Stimulated activated CD8-positive, alpha-beta memory T cell treated with anti-CD3 and anti-CD28 coated beads, Interleukin-7, amount 100 ng/mL, for 24 hours (primary cell): ENCODE measurements around the gene ATP9B.
"Not testable (repeated sequence)": the region's sequence is repeated elsewhere in the genome, so short reads cannot be mapped to it uniquely, and the experiment has no call there.

Source experiments
- DNase-seq: peaks from one replicate; pipeline ENCODE4 v3.0.0-alpha.2; 2020; ENCODE audit warnings: low read depth

ATP9B gene

DNA sequence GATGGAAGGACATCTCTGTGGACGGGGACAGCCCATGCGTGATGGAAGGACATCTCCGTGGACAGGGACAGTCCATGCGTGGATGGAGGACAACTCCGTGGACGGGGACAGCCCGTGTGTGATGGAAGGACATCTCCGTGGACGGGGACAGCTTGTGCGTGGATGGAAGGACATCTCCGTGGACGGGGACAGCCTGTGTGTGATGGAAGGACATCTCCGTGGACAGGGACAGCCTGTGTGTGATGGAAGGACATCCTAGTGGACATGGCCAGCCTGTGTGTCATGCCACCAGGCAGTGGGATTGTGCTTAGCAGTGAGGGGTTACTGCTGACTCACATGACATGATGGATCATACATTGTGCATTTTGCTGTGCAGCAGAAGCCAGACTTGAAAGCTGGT lies 296.5 kb downstream of the ATP9B start:
- DNase-seq: no peak

DNA sequence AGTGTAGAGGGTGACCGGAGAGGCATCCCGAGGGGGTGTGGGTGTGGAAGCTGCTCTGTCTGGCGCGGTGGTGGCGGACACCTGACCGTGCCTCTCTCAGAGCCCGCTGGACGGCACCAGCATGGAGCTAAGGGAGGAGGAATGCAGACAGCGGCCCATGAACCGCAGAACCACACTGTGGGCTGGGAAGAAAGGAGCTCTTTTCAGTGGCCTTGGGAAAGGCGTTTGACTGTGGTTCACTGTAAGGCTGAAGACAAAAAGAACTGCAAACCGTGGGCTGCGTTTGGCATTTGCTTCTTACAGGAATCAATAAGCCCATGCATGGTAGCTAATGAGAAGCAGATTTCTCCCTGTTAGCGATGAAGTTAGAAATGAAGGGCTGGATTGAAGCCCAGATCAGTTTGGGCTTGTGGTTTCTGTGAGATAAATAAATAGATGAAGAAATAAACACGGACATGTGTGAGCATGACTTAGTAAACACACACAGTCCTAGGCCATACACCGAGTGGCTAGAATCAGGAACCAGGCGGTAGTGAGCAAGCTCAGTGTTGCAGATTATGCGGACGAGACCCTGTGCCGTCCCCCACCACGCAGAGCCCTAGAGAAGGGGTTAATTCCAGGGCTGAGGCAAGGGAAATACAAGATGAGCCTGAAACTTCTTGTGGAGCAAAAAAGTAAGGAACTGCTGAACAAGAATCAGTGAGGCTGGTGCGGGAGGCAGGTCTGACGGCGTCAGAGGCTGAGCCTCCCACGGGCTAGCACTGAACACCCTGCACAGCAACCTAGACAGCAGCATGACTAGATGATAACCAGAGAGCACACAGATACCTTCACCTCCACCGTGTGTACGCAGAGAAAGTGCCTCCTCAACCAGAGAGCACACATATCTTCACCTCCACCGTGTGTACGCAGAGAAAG lies 297.2 kb downstream of the ATP9B start:
- DNase-seq: no peak

GRCh38 chr18:79367480-79367879 lies 298.3 kb downstream of the ATP9B start:
- no peak for DNase-seq

GRCh38 chr18:79367989-79368388 lies 298.8 kb downstream of the ATP9B start:
- no peak for DNase-seq

- no peak for DNase-seq
These were observed 299.5 kb downstream of the ATP9B start for GRCh38 chr18:79368681-79369080.

DNA sequence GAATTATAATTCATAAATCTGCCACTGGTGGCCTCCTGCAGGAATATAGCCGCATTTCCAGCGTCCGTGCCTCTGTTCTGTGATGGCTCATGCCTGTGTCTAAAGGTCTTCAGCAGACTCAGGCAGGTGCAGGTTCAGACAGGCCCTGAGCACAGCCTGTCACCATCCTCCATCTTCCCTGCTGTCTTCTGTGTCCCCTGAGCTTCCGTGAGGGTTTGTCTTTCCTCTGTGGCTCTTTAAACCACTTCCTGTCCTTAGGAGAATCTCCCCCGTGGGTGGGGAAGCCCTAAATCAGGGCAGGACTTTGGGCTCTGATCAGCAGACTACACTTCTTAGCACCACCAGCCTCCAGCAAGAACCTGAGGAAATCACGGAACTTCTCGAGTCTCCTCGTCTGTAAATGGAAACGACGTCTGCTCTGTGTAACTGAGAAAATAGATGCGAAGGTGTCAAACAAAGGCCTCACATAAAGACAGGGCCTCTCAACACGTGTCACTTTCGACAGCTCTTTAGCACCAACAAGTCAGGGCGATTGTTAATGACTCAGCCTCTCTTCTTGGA lies 302.4 kb downstream of the ATP9B start:
- DNase-seq: no peak

- DNase-seq: no peak
These were observed 303.3 kb downstream of the ATP9B start for GRCh38 chr18:79372461-79372860.

DNA sequence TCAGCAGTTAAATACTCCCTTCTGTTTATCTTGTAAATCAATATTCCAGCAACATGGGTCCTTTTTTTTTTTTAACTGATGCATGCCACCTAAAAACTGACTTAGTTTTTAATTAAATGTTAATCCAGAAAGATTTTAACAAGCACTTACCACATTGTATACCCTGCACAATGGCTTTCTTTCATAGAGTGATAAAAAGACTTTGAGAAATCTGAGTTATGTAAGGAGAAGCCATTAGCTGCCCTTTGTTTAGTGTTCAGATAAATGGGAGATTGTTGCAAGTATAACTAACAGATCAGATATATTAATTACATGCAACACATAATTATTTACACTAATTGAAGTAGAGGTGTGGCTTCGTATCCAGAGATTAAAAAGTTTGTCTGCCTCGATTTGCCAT lies 303.8 kb downstream of the ATP9B start:
- no peak for DNase-seq

DNA sequence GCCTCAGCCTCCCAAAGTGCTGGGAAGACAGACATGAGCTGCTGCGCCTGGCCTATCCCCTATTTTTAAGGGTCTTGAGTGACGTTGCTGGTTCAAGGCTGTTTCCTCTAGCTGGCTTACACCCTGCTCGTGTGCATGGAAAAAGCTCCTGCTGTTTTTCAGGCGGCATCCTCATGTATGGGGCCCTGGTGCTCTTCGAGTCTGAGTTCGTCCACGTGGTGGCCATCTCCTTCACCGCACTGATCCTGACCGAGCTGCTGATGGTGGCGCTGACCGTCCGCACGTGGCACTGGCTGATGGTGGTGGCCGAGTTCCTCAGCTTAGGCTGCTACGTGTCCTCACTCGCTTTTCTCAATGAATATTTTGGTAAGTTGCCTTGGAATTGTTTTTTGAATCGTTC lies 304.5 kb downstream of the ATP9B start:
- no peak for DNase-seq

GRCh38 chr18:79374408-79375171 lies 305.4 kb downstream of the ATP9B start:
- no peak for DNase-seq

- DNase-seq: no peak
These were observed 306.4 kb downstream of the ATP9B start for GRCh38 chr18:79375441-79376154.

GRCh38 chr18:79376661-79377060 lies 307.5 kb downstream of the ATP9B start:
- not testable (repeated sequence) for DNase-seq

DNA sequence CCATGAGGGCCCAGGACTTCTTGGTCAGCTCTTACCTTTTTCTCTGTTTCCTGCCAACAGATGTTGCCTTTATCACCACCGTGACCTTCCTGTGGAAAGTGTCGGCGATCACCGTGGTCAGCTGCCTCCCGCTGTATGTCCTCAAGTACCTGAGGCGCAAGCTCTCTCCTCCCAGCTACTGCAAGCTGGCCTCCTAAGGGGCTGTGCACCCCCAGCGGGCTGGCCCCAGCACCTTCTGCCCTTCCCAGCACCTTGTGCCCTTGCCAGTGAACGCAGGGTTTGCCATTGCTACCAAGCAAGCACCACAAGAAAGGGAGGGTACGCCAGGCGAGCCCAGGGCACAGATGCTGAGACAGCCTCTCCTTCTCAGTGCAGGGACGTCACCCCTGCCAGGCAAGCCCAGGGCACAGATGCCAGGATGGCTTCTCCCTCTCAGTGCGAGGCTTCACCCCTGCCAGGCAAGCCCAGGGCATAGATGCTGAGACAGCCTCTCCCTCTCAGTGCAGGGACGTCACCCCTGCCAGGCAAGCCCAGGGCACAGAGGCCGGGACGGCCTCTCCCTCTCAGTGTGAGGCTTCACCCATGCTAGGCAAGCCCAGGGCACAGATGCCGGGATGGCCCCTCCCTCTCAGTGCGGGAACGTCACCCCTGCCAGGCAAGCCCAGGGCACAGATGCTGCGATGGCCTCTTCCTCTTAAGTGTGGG lies 308.1 kb downstream of the ATP9B start:
- DNase-seq: no peak

GRCh38 chr18:79378536-79379250 lies 309.5 kb downstream of the ATP9B start:
- peak; percentile 53 for DNase-seq

- DNase-seq: no peak
These were observed 310.2 kb downstream of the ATP9B start for GRCh38 chr18:79379251-79379905.

GRCh38 chr18:79379931-79380815 lies 311.0 kb downstream of the ATP9B start:
- DNase-seq: no peak

DNA sequence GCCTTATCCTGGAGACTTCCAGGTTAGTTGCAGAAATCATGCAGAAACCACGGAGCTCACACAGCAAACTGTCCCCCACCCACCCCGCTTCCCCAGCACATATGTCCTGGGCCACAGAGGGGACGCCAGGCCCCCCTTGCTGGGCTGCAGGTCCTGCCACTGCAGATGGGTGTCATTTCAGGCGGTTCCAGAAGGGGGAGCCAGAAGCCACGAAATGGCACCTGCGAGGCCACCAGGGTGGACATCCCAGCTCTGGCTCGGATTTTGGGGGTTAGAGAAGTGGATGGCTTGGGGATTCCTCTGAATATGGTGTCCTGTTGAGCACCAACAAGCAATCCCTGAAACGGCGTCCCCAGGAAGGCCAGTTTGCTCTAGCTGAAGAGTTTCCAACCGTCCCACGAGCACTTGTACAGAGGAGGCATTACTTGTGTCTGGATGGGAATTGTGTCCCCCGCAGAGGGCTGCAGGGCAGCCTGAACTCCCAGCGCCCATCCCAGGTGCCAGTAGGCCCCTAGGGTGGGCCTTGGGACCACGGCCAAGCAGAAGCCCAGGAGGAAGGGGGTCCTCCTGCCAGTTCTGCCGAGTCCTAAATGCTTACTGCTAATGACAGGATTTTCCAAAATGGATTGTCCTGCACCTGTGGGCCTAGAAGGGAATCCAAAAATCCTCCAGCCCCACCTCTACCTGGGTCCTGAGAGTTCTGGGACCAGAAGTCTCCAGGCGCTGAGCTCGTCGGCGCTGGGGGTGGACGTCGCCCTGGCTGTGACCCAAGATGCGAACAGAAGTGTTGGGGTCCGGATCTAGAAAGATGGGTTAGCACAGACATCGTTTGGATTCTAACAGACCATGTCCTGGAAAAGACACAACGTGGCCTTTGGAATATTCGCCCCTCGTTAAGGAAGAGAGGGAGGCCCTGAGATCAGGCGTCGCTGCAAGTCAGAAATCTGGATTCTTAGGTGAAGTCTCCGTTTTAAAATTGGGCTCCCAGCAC lies 311.9 kb downstream of the ATP9B start:
- DNase-seq: peak; percentile 56

DNA sequence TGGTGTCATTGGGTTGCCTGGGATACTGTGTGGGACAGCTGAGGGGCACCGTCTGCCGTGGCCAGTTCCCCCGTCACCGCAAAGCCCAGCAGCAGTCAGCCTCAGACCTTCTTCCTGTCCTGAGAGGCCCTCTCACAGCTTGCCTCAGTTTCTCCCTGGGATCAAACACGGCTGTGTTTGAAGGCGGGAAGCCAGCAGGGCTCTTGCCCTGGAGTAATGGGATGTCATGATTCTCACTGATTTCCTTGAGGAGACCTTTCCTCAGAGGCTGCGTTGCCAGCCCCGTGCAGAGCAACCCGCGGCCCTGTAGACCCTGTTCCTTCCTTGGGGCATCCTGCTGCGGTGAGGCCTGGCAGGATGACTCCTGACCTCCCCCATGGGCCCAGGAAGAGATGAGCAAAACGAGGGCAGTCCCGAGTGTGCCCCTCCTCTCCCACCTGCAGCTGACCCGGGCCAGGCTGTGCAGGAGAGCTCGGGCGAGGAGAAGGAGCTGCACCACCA lies 312.7 kb downstream of the ATP9B start:
- DNase-seq: no peak
